Body of pancreas (tissue), 4 donors: Measurements from ENCODE around the gene CFHR2. TPM values are rescaled to one million over a fixed set of nuclear protein-coding genes. Genes with fewer than 3 reads are reported as not detected.
"Not testable (repeated sequence)": the region's sequence is repeated elsewhere in the genome, so short reads cannot be mapped to it uniquely, and the experiment has no call there.

Experiments
- ATAC-seq: fragments of 150-250 bp; one replicate; pipeline ENCODE4 v1.9.1; 2016
- DNase-seq, 4 donors: peaks; one replicate each; pipeline ENCODE4 v3.0.0-alpha.2; 2019
- H3K27ac ChIP-seq, 4 donors: fragments of 200-600 bp; sonication (generic); 1 replicate in 3 of 4; 2 replicates in 1 of 4; pipeline versions ENCODE4 v1.5.1 to v1.6.1; 2016 to 2019; ENCODE audit warnings: mild to moderate bottlenecking in 1 of 4, mixed read lengths in 1 of 4, moderate library complexity in 1 of 4
- H3K27me3 ChIP-seq, 2 donors: fragments of 200-600 bp; sonication (generic); one replicate each; pipeline ENCODE4 v1.6.0; 2016; ENCODE audit warnings: mild to moderate bottlenecking in 1 of 2
- H3K36me3 ChIP-seq, 2 donors: fragments of 200-600 bp; sonication (generic); replicated peaks in 1 of 2; 2 replicates each; pipeline ENCODE4 v1.5.1; 2016; ENCODE audit warnings: low read depth in 2 of 2; ENCODE audit not compliant: insufficient read depth in 1 of 2
- H3K4me1 ChIP-seq: fragments of 200-600 bp; sonication (generic); one replicate; pipeline ENCODE4 v1.6.0; 2016
- H3K4me3 ChIP-seq, 2 donors: fragments of 200-600 bp; sonication (generic); 1 replicate in 1 of 2; 2 replicates in 1 of 2; pipeline ENCODE4 v1.5.1; 2016 to 2019
- H3K9me3 ChIP-seq, 3 donors: fragments of 200-600 bp; sonication (generic); 1 replicate in 2 of 3; 2 replicates in 1 of 3; pipeline ENCODE4 v1.5.1; 2016
- CTCF ChIP-seq, 7 experiments: fragments of 450-650 bp in 4 of 7; fragments of 200-600 bp in 3 of 7; sonication (generic) in 3 of 7; IDR thresholded peaks; one replicate each; pipeline ENCODE4 v1.5.1; 2016 to 2019; ENCODE audit warnings: antibody characterized with exemption in 7 of 7
- POLR2A ChIP-seq, 3 donors: fragments of 450-650 bp; IDR thresholded peaks; one replicate each; pipeline ENCODE4 v1.6.1; 2016; ENCODE audit warnings: antibody characterized with exemption in 3 of 3, mild to moderate bottlenecking in 2 of 3
- WGBS, 2 donors: methylation state at CpG; one replicate each; pipeline ENCODE4 v1.1.5; 2017; 5-methylcytosine and 5-hydroxymethylcytosine counted together
- intact Hi-C: fragments of 100-400 bp; cut with DNase I; formaldehyde crosslinking; loops from one replicate; pipeline ENCODE4 v1.15.1; 2023
- total RNA-seq, 2 donors: library from RNA; depleted of rRNA; stranded (reverse); fragments of >200 nt; gene quantifications; one replicate each; pipeline ENCODE4 v1.1.0, GENCODE V29; 2016

The CFHR2 gene
- total RNA-seq, 2 donors from 2014 or later, result not detected

- intact Hi-C loops, result no loop called here
- TF ChIP-seq CTCF (IDR thresholded peaks at IDR 0.05) (no peak), POLR2A (IDR thresholded peaks at IDR 0.05) (no peak)
- no peak for DNase-seq
- ATAC-seq, result no peak
- H3K4me3 ChIP-seq, result no peak overlapping the region
- H3K9me3 ChIP-seq, result no peaks in the 10 kb centered on the region
- no peak overlapping the region for H3K27ac ChIP-seq
- no peaks in the 10 kb centered on the region for H3K27me3 ChIP-seq
- no peaks in the 10 kb centered on the region for H3K36me3 ChIP-seq
- no peaks in the 10 kb centered on the region for H3K4me1 ChIP-seq
- WGBS, 2 donors, result 40 to 53% methylated on average over 3 of the region's 3 CpGs
Observed at GRCh38 chr1:196960854-196961253, 17.3 kb downstream of the CFHR2 start.

- no peaks in the 10 kb centered on the region for H3K27me3 ChIP-seq
- DNase-seq (no peak), ATAC-seq (no peak)
- no peaks in the 10 kb centered on the region for H3K9me3 ChIP-seq
- 74 to 79% methylated on average over 1 of the region's 1 CpG for WGBS, 2 donors
- intact Hi-C loops, result no loop called here
- TF ChIP-seq CTCF (IDR thresholded peaks at IDR 0.05) (no peak), POLR2A (IDR thresholded peaks at IDR 0.05) (no peak)
- H3K27ac ChIP-seq, result no peak overlapping the region
- no peak overlapping the region for H3K4me3 ChIP-seq
- no peaks in the 10 kb centered on the region for H3K4me1 ChIP-seq
- no peaks in the 10 kb centered on the region for H3K36me3 ChIP-seq
Observed at GRCh38 chr1:196970182-196970581, 26.6 kb downstream of the CFHR2 start.

- Histone ChIP-seq H3K27ac (no peak overlapping the region), H3K36me3 (no peaks in the 10 kb centered on the region), H3K4me1 (no peaks in the 10 kb centered on the region), H3K27me3 (no peaks in the 10 kb centered on the region), H3K4me3 (no peak overlapping the region), H3K9me3 (no peaks in the 10 kb centered on the region)
- TF ChIP-seq CTCF (IDR thresholded peaks at IDR 0.05) (no peak), POLR2A (IDR thresholded peaks at IDR 0.05) (no peak)
- intact Hi-C loops, result no loop called here
- no peak for DNase-seq
- ATAC-seq, result no peak
- 75 to 87% methylated on average over 4 of the region's 4 CpGs for WGBS, 2 donors
Observed at GRCh38 chr1:196976278-196976677, 32.7 kb downstream of the CFHR2 start.

GRCh38 chr1:196977278-196977677 lies 33.7 kb downstream of the CFHR2 start, which contains the start of gene CFHR5:
CFHR5 (plus strand) TSS chr1:196977556; CDS start chr1:196977665, 109 bp downstream.
- no peaks in the 10 kb centered on the region for H3K36me3 ChIP-seq
- no peaks in the 10 kb centered on the region for H3K4me1 ChIP-seq
- no peak within 1 kb of the TSS for H3K27ac ChIP-seq
- WGBS, 2 donors, result 17 to 41% methylated on average over 5 of the region's 5 CpGs
- no peak within 1 kb of the TSS for H3K4me3 ChIP-seq
- DNase-seq (no peak), ATAC-seq (no peak)
- intact Hi-C loops, result no loop called here
- H3K27me3 ChIP-seq, result no peaks in the 10 kb centered on the region
- no peak for TF ChIP-seq CTCF (IDR thresholded peaks at IDR 0.05)
- no peak for TF ChIP-seq POLR2A (IDR thresholded peaks at IDR 0.05)
- H3K9me3 ChIP-seq, result no peaks in the 10 kb centered on the region

- intact Hi-C loops, result no loop called here
- no peaks in the 10 kb centered on the region for H3K27me3 ChIP-seq
- no peaks in the 10 kb centered on the region for H3K36me3 ChIP-seq
- TF ChIP-seq POLR2A (IDR thresholded peaks at IDR 0.05), result no peak
- no peak for TF ChIP-seq CTCF (IDR thresholded peaks at IDR 0.05)
- H3K4me3 ChIP-seq, result no peak overlapping the region
- no peaks in the 10 kb centered on the region for H3K4me1 ChIP-seq
- WGBS, 2 donors, result 59 to 72% methylated on average over 1 of the region's 1 CpG
- H3K27ac ChIP-seq, result no peak overlapping the region
- DNase-seq, result no peak
- no peak for ATAC-seq
- no peaks in the 10 kb centered on the region for H3K9me3 ChIP-seq
Observed at GRCh38 chr1:196980859-196981258, 37.3 kb downstream of the CFHR2 start.

- WGBS, 2 donors, result 85 to 86% methylated on average over 7 of the region's 7 CpGs
- H3K9me3 ChIP-seq, DNase-seq, H3K36me3 ChIP-seq, ATAC-seq, H3K27ac ChIP-seq, H3K4me3 ChIP-seq, H3K27me3 ChIP-seq, intact Hi-C loops, H3K4me1 ChIP-seq: not testable (repeated sequence)
Observed at GRCh38 chr1:196982247-196982646, 38.7 kb downstream of the CFHR2 start.

- H3K9me3 ChIP-seq, intact Hi-C loops, H3K4me1 ChIP-seq, H3K27me3 ChIP-seq, H3K27ac ChIP-seq, H3K4me3 ChIP-seq, H3K36me3 ChIP-seq: not testable (repeated sequence)
- DNase-seq (peak; percentile 75 to 90 (median 86)), ATAC-seq (peak; percentile 72)
- WGBS, 2 donors, result 34% methylated on average over 11 of the region's 11 CpGs
Observed at GRCh38 chr1:196991919-196992651, 48.5 kb downstream of the CFHR2 start.
